Neuronal stem cell (in vitro differentiated cells): Measurements from ENCODE around the gene IL6ST.

ENCODE experiments used
- DNase-seq: peaks from one replicate; pipeline ENCODE4 v3.0.0-alpha.2; 2013; ENCODE audit warnings: low spot score
- H2AFZ ChIP-seq: one replicate; pipeline ENCODE4 v1.6.1; 2013; ENCODE audit warnings: mild to moderate bottlenecking, low read length, inconsistent platforms
- H2AK5ac ChIP-seq: 2 replicates; pipeline ENCODE4 v1.6.1; 2013; ENCODE audit warnings: low read depth, mild to moderate bottlenecking, inconsistent platforms, low read length, moderate library complexity, mixed read lengths
- H2BK120ac ChIP-seq: 2 replicates; pipeline ENCODE4 v1.6.1; 2013; ENCODE audit warnings: low read depth, mild to moderate bottlenecking, inconsistent platforms, low read length, moderate library complexity, mixed read lengths
- H2BK12ac ChIP-seq: one replicate; pipeline ENCODE4 v1.6.1; 2013; ENCODE audit warnings: low read length, inconsistent platforms
- H2BK15ac ChIP-seq: 2 replicates; pipeline ENCODE4 v1.6.1; 2013; ENCODE audit warnings: mild to moderate bottlenecking, low read length, inconsistent platforms, mixed read lengths
- H2BK5ac ChIP-seq: one replicate; pipeline ENCODE4 v1.6.1; 2013; ENCODE audit warnings: inconsistent platforms, mild to moderate bottlenecking, low read length, moderate library complexity
- H3K14ac ChIP-seq: one replicate; pipeline ENCODE4 v1.6.1; 2013; ENCODE audit warnings: low read length, inconsistent platforms
- H3K18ac ChIP-seq: 2 replicates; pipeline ENCODE4 v1.6.1; 2013; ENCODE audit warnings: low read length, inconsistent platforms
- H3K23ac ChIP-seq: 2 replicates; pipeline ENCODE4 v1.6.1; 2013; ENCODE audit warnings: low read depth, mild to moderate bottlenecking, mixed read lengths, low read length, inconsistent platforms; ENCODE audit not compliant: poor library complexity
- H3K27ac ChIP-seq: replicated peaks from 3 replicates; pipeline ENCODE4 v1.5.1; 2013; ENCODE audit warnings: low read length, inconsistent platforms
- H3K27me3 ChIP-seq, 3 experiments: 2 replicates each; pipeline ENCODE4 v1.6.1; 2013; ENCODE audit warnings: low read length in 3 of 3, mild to moderate bottlenecking in 2 of 3, inconsistent platforms in 1 of 3, low read depth in 1 of 3, mixed read lengths in 1 of 3, moderate library complexity in 1 of 3; ENCODE audit not compliant: control insufficient read depth in 3 of 3, insufficient read depth in 3 of 3
- H3K36me3 ChIP-seq, 2 donors: replicated peaks in 1 of 2; 2 replicates each; pipeline ENCODE4 v1.6.1; 2013; ENCODE audit warnings: low read length in 2 of 2; ENCODE audit not compliant: control insufficient read depth in 2 of 2, insufficient read depth in 2 of 2
- H3K4ac ChIP-seq: 2 replicates; pipeline ENCODE4 v1.6.1; 2013; ENCODE audit warnings: inconsistent platforms, mild to moderate bottlenecking, low read length, moderate library complexity
- H3K4me1 ChIP-seq, 2 donors: 1 replicate in 1 of 2; 2 replicates in 1 of 2; pipeline ENCODE4 v1.6.1; 2013; ENCODE audit warnings: low read length in 2 of 2, low read depth in 1 of 2; ENCODE audit not compliant: control insufficient read depth in 2 of 2, insufficient read depth in 1 of 2
- H3K4me2 ChIP-seq: one replicate; pipeline ENCODE4 v1.6.1; 2013; ENCODE audit warnings: mild to moderate bottlenecking, low read length, inconsistent platforms; ENCODE audit not compliant: insufficient read depth, poor library complexity, severe bottlenecking
- H3K4me3 ChIP-seq, 2 donors: 2 replicates each; pipeline ENCODE4 v1.5.1; 2013; ENCODE audit warnings: low read length in 2 of 2, mild to moderate bottlenecking in 2 of 2, inconsistent platforms in 1 of 2, moderate library complexity in 1 of 2
- H3K79me1 ChIP-seq: one replicate; pipeline ENCODE4 v1.6.1; 2013; ENCODE audit warnings: low read depth, mild to moderate bottlenecking, inconsistent platforms, low read length, moderate library complexity
- H3K9ac ChIP-seq: one replicate; pipeline ENCODE4 v1.6.1; 2013; ENCODE audit warnings: mild to moderate bottlenecking, low read depth, low read length, inconsistent platforms; ENCODE audit not compliant: poor library complexity
- H3K9me3 ChIP-seq, 2 donors: replicated peaks in 1 of 2; 2 replicates each; pipeline versions ENCODE3 to v1.6.1; 2013; ENCODE audit warnings: low read length in 2 of 2, mild to moderate bottlenecking in 2 of 2, inconsistent platforms in 1 of 2, low read depth in 1 of 2, mixed read lengths in 1 of 2, moderate library complexity in 1 of 2; ENCODE audit not compliant: control insufficient read depth in 2 of 2, insufficient read depth in 1 of 2
- H4K8ac ChIP-seq: one replicate; pipeline ENCODE4 v1.6.1; 2013; ENCODE audit warnings: low read depth, mild to moderate bottlenecking, inconsistent platforms, low read length, moderate library complexity
- H4K91ac ChIP-seq: one replicate; pipeline ENCODE4 v1.6.1; 2013; ENCODE audit warnings: low read length, low read depth, mild to moderate bottlenecking, inconsistent platforms; ENCODE audit not compliant: poor library complexity
- WGBS, 2 donors: extraction: QIAGEN DNeasy Blood & Tissue Kit; methylation state at CpG; one replicate each; pipeline ENCODE4 v1.1.7; 2013; ENCODE audit warnings: missing lambda C conversion rate in 2 of 2, mixed read lengths in 1 of 2; ENCODE audit not compliant: insufficient read length in 2 of 2, insufficient replicate concordance in 1 of 2; ENCODE audit errors: extremely low coverage in 2 of 2; 5-methylcytosine and 5-hydroxymethylcytosine counted together

The IL6ST gene

GRCh38 chr5:56012281-56012963, 17.7 kb upstream of the IL6ST start:
- Histone ChIP-seq H3K79me1 (no peaks in the 10 kb centered on the region), H3K4me2 (no peak overlapping the region), H2BK120ac (no peak overlapping the region), H2BK5ac (no peak overlapping the region), H3K9ac (no peak overlapping the region), H3K4me1 (no peaks in the 10 kb centered on the region), H3K4ac (no peak overlapping the region), H3K9me3 (no peaks in the 10 kb centered on the region), H3K27me3 (no peaks in the 10 kb centered on the region), H2BK12ac (no peak overlapping the region), H2AFZ (no peak overlapping the region), H4K91ac (no peak overlapping the region), H4K8ac (no peak overlapping the region), H2BK15ac (no peak overlapping the region), H3K36me3 (no peaks in the 10 kb centered on the region), H3K23ac (no peak overlapping the region), H3K4me3 (no peak overlapping the region), H2AK5ac (no peak overlapping the region), H3K27ac (no peak overlapping the region), H3K18ac (no peak overlapping the region), H3K14ac (no peak overlapping the region)
- DNase-seq, result no peak
- no CpG with 5 or more reads among the region's 5 CpGs for WGBS, 2 donors

GRCh38 chr5:56011835-56012234, 17.1 kb upstream of the IL6ST start:
- H3K4me1 ChIP-seq, result no peaks in the 10 kb centered on the region
- no peak overlapping the region for H2AK5ac ChIP-seq
- H3K79me1 ChIP-seq, result no peaks in the 10 kb centered on the region
- no peak overlapping the region for H3K27ac ChIP-seq
- no peak overlapping the region for H3K4ac ChIP-seq
- H2BK15ac ChIP-seq, result no peak overlapping the region
- H2BK5ac ChIP-seq, result no peak overlapping the region
- no peak for DNase-seq
- no peak overlapping the region for H3K14ac ChIP-seq
- H3K36me3 ChIP-seq, result no peaks in the 10 kb centered on the region
- H3K27me3 ChIP-seq, result no peaks in the 10 kb centered on the region
- H3K4me3 ChIP-seq, result no peak overlapping the region
- no peak overlapping the region for H2BK12ac ChIP-seq
- no peak overlapping the region for H2AFZ ChIP-seq
- H3K4me2 ChIP-seq, result no peak overlapping the region
- H3K9ac ChIP-seq, result no peak overlapping the region
- no peak overlapping the region for H3K23ac ChIP-seq
- no peak overlapping the region for H3K18ac ChIP-seq
- H2BK120ac ChIP-seq, result no peak overlapping the region
- H3K9me3 ChIP-seq, result no peaks in the 10 kb centered on the region
- H4K91ac ChIP-seq, result no peak overlapping the region
- no CpG with 5 or more reads among the region's 3 CpGs for WGBS, 2 donors
- H4K8ac ChIP-seq, result no peak overlapping the region

GRCh38 chr5:56010431-56010830, 15.7 kb upstream of the IL6ST start:
- no peak overlapping the region for H2AK5ac ChIP-seq
- no peak overlapping the region for H3K4me3 ChIP-seq
- H3K4me2 ChIP-seq, result no peak overlapping the region
- H2AFZ ChIP-seq, result no peak overlapping the region
- H4K91ac ChIP-seq, result no peak overlapping the region
- no peak overlapping the region for H2BK12ac ChIP-seq
- no CpG with 5 or more reads among the region's 3 CpGs for WGBS, 2 donors
- H2BK5ac ChIP-seq, result no peak overlapping the region
- no peak overlapping the region for H3K18ac ChIP-seq
- H2BK15ac ChIP-seq, result no peak overlapping the region
- H4K8ac ChIP-seq, result no peak overlapping the region
- H3K79me1 ChIP-seq, result no peaks in the 10 kb centered on the region
- H3K9ac ChIP-seq, result no peak overlapping the region
- no peaks in the 10 kb centered on the region for H3K36me3 ChIP-seq
- H3K23ac ChIP-seq, result no peak overlapping the region
- no peaks in the 10 kb centered on the region for H3K4me1 ChIP-seq
- no peak for DNase-seq
- no peak overlapping the region for H3K27ac ChIP-seq
- H3K9me3 ChIP-seq, result no peaks in the 10 kb centered on the region
- no peak overlapping the region for H3K14ac ChIP-seq
- H2BK120ac ChIP-seq, result no peak overlapping the region
- H3K27me3 ChIP-seq, result no peaks in the 10 kb centered on the region
- H3K4ac ChIP-seq, result no peak overlapping the region

DNA sequence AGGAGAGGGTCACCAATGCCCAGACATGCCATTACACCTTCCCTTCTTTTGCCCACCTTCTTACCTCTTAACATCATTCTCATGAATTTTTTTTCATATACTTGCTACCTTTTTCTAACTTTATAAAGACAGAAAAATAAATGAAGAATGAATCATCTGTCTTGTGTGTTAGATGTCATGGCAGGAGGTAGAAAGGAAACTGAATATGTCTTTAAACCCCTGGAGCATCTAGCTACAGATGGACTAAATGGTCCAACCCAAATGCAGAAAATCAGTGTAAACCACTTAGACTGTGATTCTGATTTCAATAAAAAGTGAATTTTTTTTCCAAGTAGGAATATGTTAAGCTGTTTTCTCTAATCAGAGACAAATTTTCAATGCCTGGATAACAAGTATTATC, 11.8 kb upstream of the IL6ST start:
- Histone ChIP-seq H3K9me3 (no peaks in the 10 kb centered on the region), H3K36me3 (no peaks in the 10 kb centered on the region), H3K27me3 (no peaks in the 10 kb centered on the region), H3K23ac (no peak overlapping the region), H3K4ac (no peak overlapping the region), H2AK5ac (no peak overlapping the region), H2BK120ac (no peak overlapping the region), H2AFZ (no peak overlapping the region), H3K4me2 (no peak overlapping the region), H4K91ac (no peak overlapping the region), H3K14ac (no peak overlapping the region), H3K4me3 (no peak overlapping the region), H3K27ac (no peak overlapping the region), H2BK5ac (no peak overlapping the region), H3K79me1 (no peaks in the 10 kb centered on the region), H4K8ac (no peak overlapping the region), H3K4me1 (no peaks in the 10 kb centered on the region), H3K9ac (no peak overlapping the region), H2BK15ac (no peak overlapping the region), H2BK12ac (no peak overlapping the region), H3K18ac (no peak overlapping the region)
- no peak for DNase-seq
